ENCODE measurements around the gene TECTB.

The TECTB gene

GRCh38 chr10:112271982-112272381 lies 11.2 kb upstream of the TECTB start:
- no peak for DNase-seq (ENCODE audit: insufficient read length, low spot score)
- no peak for FAIRE-seq

GRCh38 chr10:112274831-112275230 lies 8.4 kb upstream of the TECTB start:
- FAIRE-seq (no peak), DNase-seq (ENCODE audit: insufficient read length, low spot score) (no peak)

- DNase-seq (ENCODE audit: insufficient read length, low spot score): no peak
- FAIRE-seq: no peak
These were observed 7.5 kb upstream of the TECTB start for GRCh38 chr10:112275512-112276245.

- FAIRE-seq: no peak
- DNase-seq (ENCODE audit: insufficient read length, low spot score): no peak
These were observed 4.3 kb upstream of the TECTB start for GRCh38 chr10:112278871-112279270.

GRCh38 chr10:112279433-112279832 lies 3.8 kb upstream of the TECTB start:
- FAIRE-seq: no peak

GRCh38 chr10:112280205-112280921 lies 2.8 kb upstream of the TECTB start:
- DNase-seq (ENCODE audit: insufficient read length, low spot score): no peak
- no peak for FAIRE-seq

More at GRCh38 chr10:112279433-112279832, 3.8 kb upstream of the TECTB start:
- DNase-seq (ENCODE audit: insufficient read length, low spot score): no peak

GRCh38 chr10:112282086-112282485 lies 1.1 kb upstream of the TECTB start:
- FAIRE-seq (no peak), DNase-seq (ENCODE audit: insufficient read length, low spot score) (no peak)

- DNase-seq (ENCODE audit: insufficient read length, low spot score) (no peak), FAIRE-seq (no peak)
These were observed 3.9 kb downstream of the TECTB start for GRCh38 chr10:112286837-112287818.

GRCh38 chr10:112287844-112288243 lies 4.6 kb downstream of the TECTB start:
- FAIRE-seq (no peak), DNase-seq (ENCODE audit: insufficient read length, low spot score) (no peak)

GRCh38 chr10:112288486-112288885 lies 5.3 kb downstream of the TECTB start:
- DNase-seq (ENCODE audit: insufficient read length, low spot score) (no peak), FAIRE-seq (no peak)

- FAIRE-seq: no peak
These were observed 6.3 kb downstream of the TECTB start for GRCh38 chr10:112289373-112290053.

GRCh38 chr10:112290054-112290373 lies 6.8 kb downstream of the TECTB start:
- no peak for DNase-seq (ENCODE audit: insufficient read length, low spot score)
- FAIRE-seq: no peak

More at GRCh38 chr10:112289373-112290053, 6.3 kb downstream of the TECTB start:
- DNase-seq (ENCODE audit: insufficient read length, low spot score): no peak

GRCh38 chr10:112294169-112294568 lies 11.0 kb downstream of the TECTB start:
- FAIRE-seq (no peak), DNase-seq (ENCODE audit: insufficient read length, low spot score) (no peak)

- no peak for DNase-seq (ENCODE audit: insufficient read length, low spot score)
- no peak for FAIRE-seq
These were observed 12.9 kb downstream of the TECTB start for GRCh38 chr10:112295853-112296830.

- DNase-seq (ENCODE audit: insufficient read length, low spot score) (no peak), FAIRE-seq (no peak)
These were observed 13.7 kb downstream of the TECTB start for GRCh38 chr10:112296908-112297331.

- DNase-seq (ENCODE audit: insufficient read length, low spot score): no peak
- FAIRE-seq: no peak
These were observed 15.4 kb downstream of the TECTB start for GRCh38 chr10:112298581-112298980.

- FAIRE-seq: no peak
- no peak for DNase-seq (ENCODE audit: insufficient read length, low spot score)
These were observed 16.3 kb downstream of the TECTB start for GRCh38 chr10:112299456-112299855.

GRCh38 chr10:112302335-112302734 lies 19.1 kb downstream of the TECTB start:
- no peak for DNase-seq (ENCODE audit: insufficient read length, low spot score)
- no peak for FAIRE-seq

- no peak for FAIRE-seq
- DNase-seq (ENCODE audit: insufficient read length, low spot score): no peak
These were observed 20.3 kb downstream of the TECTB start for GRCh38 chr10:112303528-112303927.
